Endothelial cell of umbilical vein (primary cell): ENCODE results near the gene RGS9. TPM values are rescaled to one million over a fixed set of nuclear protein-coding genes. Genes with fewer than 3 reads are reported as not detected.

ENCODE experiments used
- BruUV-seq: library from RNA; stranded (reverse); fragments of 400-500 nt; replicated peaks from 2 replicates; lab custom pipeline; 2021; lab: Mats Ljungman, UMichigan
- CTCF ChIA-PET: fragments of 300-600, 350-600 bp; sonication (Branson Sonifier 250); formaldehyde crosslinking; loops from one replicate; lab custom pipeline; 2021; ENCODE audit warnings: antibody characterized with exemption, inconsistent platforms; lab: Charles Lee
- POLR2A ChIA-PET: fragments of 300-600, 350-600 bp; sonication (Branson Sonifier 250); formaldehyde crosslinking; loops from one replicate; lab custom pipeline; 2021; ENCODE audit warnings: antibody characterized with exemption, inconsistent platforms; lab: Charles Lee
- DNase-seq: peaks from one replicate; pipeline ENCODE4 v3.0.0-alpha.2; 2011; ENCODE audit warnings: low read depth, low spot score
- FAIRE-seq: peaks from 2 replicates; lab custom pipeline; 2011; peaks lifted over from hg19 to GRCh38; lab: Jason Lieb, UNC
- H2AFZ ChIP-seq: 2 replicates; pipeline ENCODE4 v1.6.0; 2012; ENCODE audit warnings: low read depth, low read length, control low read depth, inconsistent platforms
- H3K27ac ChIP-seq: 2 replicates; pipeline ENCODE4 v1.5.1; 2011; ENCODE audit warnings: low read depth, mild to moderate bottlenecking, control low read depth, low read length, moderate library complexity; ENCODE audit not compliant: insufficient read depth
- H3K27me3 ChIP-seq, 2 experiments: 2 replicates each; pipeline versions ENCODE4 v1.6.0 to v1.6.1; 2011; ENCODE audit warnings: low read length in 2 of 2, mixed read lengths in 1 of 2; ENCODE audit not compliant: control insufficient read depth in 2 of 2, insufficient read depth in 2 of 2
- H3K36me3 ChIP-seq, 2 experiments: 2 replicates in 1 of 2; 3 replicates in 1 of 2; pipeline ENCODE4 v1.5.1; 2011; ENCODE audit warnings: low read length in 2 of 2, mild to moderate bottlenecking in 1 of 2, moderate library complexity in 1 of 2; ENCODE audit not compliant: control insufficient read depth in 2 of 2, insufficient read depth in 2 of 2; ENCODE audit errors: extremely low read depth in 1 of 2
- H3K4me1 ChIP-seq: 3 replicates; pipeline ENCODE4 v1.5.1; 2011; ENCODE audit warnings: mild to moderate bottlenecking, low read length; ENCODE audit not compliant: control insufficient read depth, insufficient read depth; ENCODE audit errors: extremely low read depth
- H3K4me2 ChIP-seq: 2 replicates; pipeline ENCODE4 v1.6.1; 2011; ENCODE audit warnings: low read length, control low read depth, mixed read lengths; ENCODE audit not compliant: insufficient read depth
- H3K4me3 ChIP-seq, 3 experiments: fragments of 200-600 bp in 1 of 3; sonication (generic), shearing (Covaris generic) in 1 of 3; replicated peaks in 1 of 3; 2 replicates each; pipeline ENCODE4 v1.5.1; 2011 to 2016; ENCODE audit warnings: control low read depth in 3 of 3, low read length in 3 of 3, mild to moderate bottlenecking in 2 of 3, inconsistent platforms in 1 of 3, low read depth in 1 of 3, moderate library complexity in 1 of 3; ENCODE audit not compliant: insufficient read depth in 1 of 3
- H3K79me2 ChIP-seq: 2 replicates; pipeline ENCODE4 v1.6.0; 2012; ENCODE audit warnings: low read length, inconsistent platforms; ENCODE audit not compliant: control insufficient read depth, insufficient read depth
- H3K9ac ChIP-seq: replicated peaks from 2 replicates; pipeline ENCODE3; 2011; ENCODE audit warnings: low read length, control low read depth; ENCODE audit not compliant: insufficient read depth; ENCODE audit errors: extremely low read depth
- H3K9me1 ChIP-seq: replicated peaks from 3 replicates; pipeline ENCODE4 v1.6.0; 2011; ENCODE audit warnings: mild to moderate bottlenecking, low read length; ENCODE audit not compliant: control insufficient read depth, insufficient read depth; ENCODE audit errors: extremely low read depth
- H3K9me3 ChIP-seq: replicated peaks from 2 replicates; pipeline ENCODE4 v1.5.1; 2012; ENCODE audit warnings: low read length, inconsistent platforms; ENCODE audit not compliant: control insufficient read depth, insufficient read depth
- H4K20me1 ChIP-seq: replicated peaks from 2 replicates; pipeline ENCODE3; 2011; ENCODE audit warnings: mild to moderate bottlenecking, low read length; ENCODE audit not compliant: control insufficient read depth, insufficient read depth; ENCODE audit errors: extremely low read depth
- EZH2 ChIP-seq: IDR thresholded peaks from 2 replicates; pipeline ENCODE4 v1.6.1; 2012; ENCODE audit warnings: borderline replicate concordance, low read depth, mild to moderate bottlenecking, moderate library complexity, low read length, inconsistent platforms; ENCODE audit not compliant: severe bottlenecking
- FOS ChIP-seq: IDR thresholded peaks from 2 replicates; pipeline ENCODE4 v1.6.1; 2011; ENCODE audit warnings: mild to moderate bottlenecking, low read length, moderate library complexity, borderline replicate concordance; ENCODE audit not compliant: insufficient read depth
- GATA2 ChIP-seq: IDR thresholded peaks from 2 replicates; pipeline ENCODE4 v1.7.0; 2011; ENCODE audit warnings: low read depth, mild to moderate bottlenecking, moderate library complexity, mixed read lengths, low read length; ENCODE audit not compliant: insufficient read length, insufficient read depth
- JUN ChIP-seq: IDR thresholded peaks from 2 replicates; pipeline ENCODE4 v1.6.1; 2011; ENCODE audit warnings: borderline replicate concordance, low read depth; ENCODE audit not compliant: insufficient read length, insufficient read depth
- MYC ChIP-seq: IDR thresholded peaks from one replicate; pipeline ENCODE4 v1.6.1; 2011; ENCODE audit warnings: mild to moderate bottlenecking, low read depth, low read length
- POLR2A ChIP-seq: IDR thresholded peaks from 2 replicates; pipeline ENCODE4 v1.6.1; 2012; ENCODE audit warnings: low read depth, mild to moderate bottlenecking, control low read depth, low read length
- POLR2AphosphoS5 ChIP-seq: IDR thresholded peaks from 2 replicates; pipeline ENCODE4 v1.6.1; 2012; ENCODE audit warnings: low read depth, mild to moderate bottlenecking, control low read depth, low read length, moderate library complexity; ENCODE audit not compliant: insufficient read depth
- dilution Hi-C: fragments of 300-500 bp; cut with MboI; formaldehyde crosslinking; loops from one replicate; pipeline ENCODE4 v1.15.0; 2019; ENCODE audit warnings: low sequenced_read_pairs; ENCODE audit not compliant: extremely low pct_ligation_motif_present
- intact Hi-C: fragments of 100-400 bp; cut with micrococcal nuclease; formaldehyde crosslinking; loops from one replicate; pipeline ENCODE4 v1.10.0; 2022
- polyA plus RNA-seq, 4 experiments: library from polyadenylated mRNA; depleted of rRNA in 3 of 4; stranded (reverse) in 3 of 4; unstranded in 1 of 4; fragments of >200 nt; gene quantifications; 2 replicates each; pipeline versions ENCODE4 v1.2.1 to v1.2.3, GENCODE V29; 2011 to 2012; ENCODE audit warnings: missing spikeins in 1 of 4
- total RNA-seq: library from RNA; stranded (reverse); gene quantifications from 2 replicates; pipeline ENCODE4 v1.2.3, GENCODE V29; 2021
- TF ChIP-seq, protein P1 (sequence below), 2 donors: IDR thresholded peaks; 1 replicate in 1 of 2; 2 replicates in 1 of 2; pipeline ENCODE4 v1.5.1; 2011; ENCODE audit warnings: low read length in 2 of 2, mild to moderate bottlenecking in 2 of 2, moderate library complexity in 2 of 2, control low read depth in 1 of 2, inconsistent platforms in 1 of 2, low read depth in 1 of 2; ENCODE audit not compliant: insufficient read depth in 1 of 2; ENCODE audit errors: extremely low read depth in 1 of 2
- TF ChIP-seq, protein P2 (sequence below): IDR thresholded peaks from 2 replicates; pipeline ENCODE4 v1.6.1; 2011; ENCODE audit not compliant: insufficient read depth, insufficient read length

RGS9 gene
- total and polyA plus RNA-seq, 2 donors (not counting 3 experiments of a cell fraction or from before 2014, with no cell fraction given), result 0.61 to 1.4 TPM

DNA sequence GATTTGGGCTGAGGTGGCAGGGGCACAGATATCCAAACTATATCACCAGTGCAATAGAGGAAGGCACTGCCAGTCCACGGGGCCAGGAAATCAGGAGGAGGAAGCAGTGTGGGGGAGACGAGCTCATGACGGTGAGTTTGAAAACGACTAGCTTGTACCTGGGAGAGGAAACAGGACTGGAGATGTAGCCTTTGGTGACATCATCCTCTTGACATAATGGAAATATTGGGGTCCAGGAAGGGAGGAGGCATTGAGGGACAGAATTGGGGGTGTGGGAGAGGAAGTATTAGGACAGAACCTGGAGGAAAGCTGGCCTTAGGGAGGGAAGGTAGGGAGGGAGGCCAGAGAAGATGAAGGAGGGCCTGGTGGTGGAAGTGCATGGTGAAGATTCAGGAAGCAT is 109.1 kb downstream of the RGS9 start:
- Histone ChIP-seq H2AFZ (no peak overlapping the region), H3K4me3 (no peak overlapping the region), H3K27ac (no peak overlapping the region), H3K79me2 (no peaks in the 10 kb centered on the region), H3K4me1 (no peaks in the 10 kb centered on the region), H3K9me1 (no peaks in the 10 kb centered on the region), H3K27me3 (peaks cover 0 to 2% of the 10 kb centered on the region in 2 experiments), H3K9ac (no peak overlapping the region), H3K4me2 (no peak overlapping the region), H3K9me3 (no peaks in the 10 kb centered on the region), H3K36me3 (no peaks in the 10 kb centered on the region), H4K20me1 (no peaks in the 10 kb centered on the region)
- DNase-seq (no peak), FAIRE-seq (no peak)
- POLR2A ChIA-PET, result no interaction called here
- TF ChIP-seq EZH2 (no peak), POLR2A (no peak), MYC (no peak), FOS (no peak), GATA2 (no peak), JUN (no peak), POLR2AphosphoS5 (no peak)
- TF ChIP-seq, protein P1, sequence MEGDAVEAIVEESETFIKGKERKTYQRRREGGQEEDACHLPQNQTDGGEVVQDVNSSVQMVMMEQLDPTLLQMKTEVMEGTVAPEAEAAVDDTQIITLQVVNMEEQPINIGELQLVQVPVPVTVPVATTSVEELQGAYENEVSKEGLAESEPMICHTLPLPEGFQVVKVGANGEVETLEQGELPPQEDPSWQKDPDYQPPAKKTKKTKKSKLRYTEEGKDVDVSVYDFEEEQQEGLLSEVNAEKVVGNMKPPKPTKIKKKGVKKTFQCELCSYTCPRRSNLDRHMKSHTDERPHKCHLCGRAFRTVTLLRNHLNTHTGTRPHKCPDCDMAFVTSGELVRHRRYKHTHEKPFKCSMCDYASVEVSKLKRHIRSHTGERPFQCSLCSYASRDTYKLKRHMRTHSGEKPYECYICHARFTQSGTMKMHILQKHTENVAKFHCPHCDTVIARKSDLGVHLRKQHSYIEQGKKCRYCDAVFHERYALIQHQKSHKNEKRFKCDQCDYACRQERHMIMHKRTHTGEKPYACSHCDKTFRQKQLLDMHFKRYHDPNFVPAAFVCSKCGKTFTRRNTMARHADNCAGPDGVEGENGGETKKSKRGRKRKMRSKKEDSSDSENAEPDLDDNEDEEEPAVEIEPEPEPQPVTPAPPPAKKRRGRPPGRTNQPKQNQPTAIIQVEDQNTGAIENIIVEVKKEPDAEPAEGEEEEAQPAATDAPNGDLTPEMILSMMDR (IDR thresholded peaks at IDR 0.05; ENCODE audit: extremely low read depth in 1 of 2, insufficient read depth in 1 of 2, low read depth in 1 of 2, low read length in 2 of 2), result no peak
- TF ChIP-seq, protein P2, sequence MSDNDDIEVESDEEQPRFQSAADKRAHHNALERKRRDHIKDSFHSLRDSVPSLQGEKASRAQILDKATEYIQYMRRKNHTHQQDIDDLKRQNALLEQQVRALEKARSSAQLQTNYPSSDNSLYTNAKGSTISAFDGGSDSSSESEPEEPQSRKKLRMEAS, result no peak
- CTCF ChIA-PET, result interaction anchor here (1.2 to 1.4 kb wide), 2 partner anchors 14 to 15 kb away, joined by 3 read pairs; no protein-coding TSS in a partner anchor
- intact Hi-C loops (no loop called here), dilution Hi-C loops (no loop called here)
- BruUV-seq, result no TSS peak
